HCEC 1CT (cell line): ENCODE results near the gene GOLGA8R.
"Not testable (repeated sequence)": the region's sequence is repeated elsewhere in the genome, so short reads cannot be mapped to it uniquely, and the experiment has no call there.

Source experiments
- DNase-seq: peaks from one replicate; pipeline ENCODE4 v3.0.0-alpha.2; 2017

GOLGA8R gene

GRCh38 chr15:30414160-30414559 lies at the start of gene GOLGA8R:
Gene GOLGA8R, minus strand, starts transcription at chr15:30414260. Its CDS starts 98 bp downstream, at chr15:30414162.
- not testable (repeated sequence) for DNase-seq

- DNase-seq: not testable (repeated sequence)
Measured at GRCh38 chr15:30463849-30464248, 49.8 kb upstream of the GOLGA8R start.

- DNase-seq: not testable (repeated sequence)
Measured at GRCh38 chr15:30462176-30462575, 48.1 kb upstream of the GOLGA8R start.

- peak; percentile 9 for DNase-seq
Measured at GRCh38 chr15:30452702-30453101, 38.6 kb upstream of the GOLGA8R start.

GRCh38 chr15:30438348-30438747 lies 24.3 kb upstream of the GOLGA8R start:
- not testable (repeated sequence) for DNase-seq

- DNase-seq: not testable (repeated sequence)
Measured at GRCh38 chr15:30435878-30436277, 21.8 kb upstream of the GOLGA8R start.

GRCh38 chr15:30420723-30421122 lies 6.7 kb upstream of the GOLGA8R start:
- DNase-seq: not testable (repeated sequence)

GRCh38 chr15:30407636-30408035 lies 6.4 kb downstream of the GOLGA8R start:
- not testable (repeated sequence) for DNase-seq

GRCh38 chr15:30398988-30399387 lies 15.1 kb downstream of the GOLGA8R start:
- DNase-seq: not testable (repeated sequence)

- DNase-seq: not testable (repeated sequence)
Measured at GRCh38 chr15:30393664-30393991, 20.4 kb downstream of the GOLGA8R start.

GRCh38 chr15:30392766-30393663 lies 21.0 kb downstream of the GOLGA8R start, which contains the start of gene CHRFAM7A:
Gene CHRFAM7A, minus strand, starts transcription at chr15:30393540. Its CDS starts 10,189 bp downstream, at chr15:30383351.
- DNase-seq: not testable (repeated sequence)

GRCh38 chr15:30386318-30386887 lies 27.7 kb downstream of the GOLGA8R start:
- not testable (repeated sequence) for DNase-seq

GRCh38 chr15:30377082-30377413 lies 37.0 kb downstream of the GOLGA8R start:
- not testable (repeated sequence) for DNase-seq

GRCh38 chr15:30376375-30377081 lies 37.5 kb downstream of the GOLGA8R start:
- DNase-seq: not testable (repeated sequence)

GRCh38 chr15:30375872-30376271 lies 38.2 kb downstream of the GOLGA8R start:
- peak; percentile 0 for DNase-seq

GRCh38 chr15:30374862-30375261 lies 39.2 kb downstream of the GOLGA8R start:
- DNase-seq: not testable (repeated sequence)

- DNase-seq: not testable (repeated sequence)
Measured at GRCh38 chr15:30368271-30368670, 45.8 kb downstream of the GOLGA8R start.

GRCh38 chr15:30367246-30367645 lies 46.8 kb downstream of the GOLGA8R start:
- not testable (repeated sequence) for DNase-seq

- DNase-seq: not testable (repeated sequence)
Measured at GRCh38 chr15:30361404-30361803, 52.7 kb downstream of the GOLGA8R start.

GRCh38 chr15:30360990-30361389 lies 53.1 kb downstream of the GOLGA8R start:
- not testable (repeated sequence) for DNase-seq

GRCh38 chr15:30355043-30355442 lies 59.0 kb downstream of the GOLGA8R start:
- not testable (repeated sequence) for DNase-seq
